Effector memory CD8-positive, alpha-beta T cell (primary cell): Measurements from ENCODE around the gene INPP4A.
"Not testable (repeated sequence)": the region's sequence is repeated elsewhere in the genome, so short reads cannot be mapped to it uniquely, and the experiment has no call there.

Experiments used
- ATAC-seq: fragments of 150-1000 bp; cut with Tn5 transposase; replicated peaks from 2 replicates; pipeline ENCODE4 v1.10.0; 2021; ENCODE audit warnings: mild to moderate bottlenecking, moderate library complexity
- DNase-seq, 3 experiments: peaks; one replicate each; pipeline ENCODE4 v3.0.0; 2021
- H3K27ac Mint-ChIP-seq, 2 donors: one replicate each; pipeline ENCODE4 v1.8.0; 2022; ENCODE audit warnings: mild to moderate bottlenecking in 2 of 2, mixed read lengths in 2 of 2, moderate library complexity in 2 of 2
- H3K27me3 Mint-ChIP-seq, 2 donors: one replicate each; pipeline ENCODE4 v1.8.0; 2022; ENCODE audit warnings: mixed read lengths in 2 of 2
- H3K36me3 Mint-ChIP-seq: one replicate; pipeline ENCODE4 v1.8.0; 2022; ENCODE audit warnings: mild to moderate bottlenecking, moderate library complexity, mixed read lengths; ENCODE audit not compliant: insufficient read depth
- H3K4me1 Mint-ChIP-seq, 2 donors: one replicate each; pipeline ENCODE4 v1.8.0; 2022; ENCODE audit warnings: low read depth in 2 of 2, mixed read lengths in 2 of 2
- H3K4me3 Mint-ChIP-seq, 2 donors: one replicate each; pipeline ENCODE4 v1.8.0; 2022; ENCODE audit warnings: mild to moderate bottlenecking in 2 of 2, mixed read lengths in 2 of 2, moderate library complexity in 2 of 2
- H3K9me3 Mint-ChIP-seq, 2 donors: one replicate each; pipeline ENCODE4 v1.8.0; 2022; ENCODE audit warnings: mixed read lengths in 2 of 2
- total RNA-seq, 9 experiments: gene quantifications; one replicate each; lab custom pipeline; 2026; lab: John Stamatoyannopoulos, UW

INPP4A gene
- total RNA-seq, result 48.8 to 327 (median 171) reads per million in 9 experiments

DNA sequence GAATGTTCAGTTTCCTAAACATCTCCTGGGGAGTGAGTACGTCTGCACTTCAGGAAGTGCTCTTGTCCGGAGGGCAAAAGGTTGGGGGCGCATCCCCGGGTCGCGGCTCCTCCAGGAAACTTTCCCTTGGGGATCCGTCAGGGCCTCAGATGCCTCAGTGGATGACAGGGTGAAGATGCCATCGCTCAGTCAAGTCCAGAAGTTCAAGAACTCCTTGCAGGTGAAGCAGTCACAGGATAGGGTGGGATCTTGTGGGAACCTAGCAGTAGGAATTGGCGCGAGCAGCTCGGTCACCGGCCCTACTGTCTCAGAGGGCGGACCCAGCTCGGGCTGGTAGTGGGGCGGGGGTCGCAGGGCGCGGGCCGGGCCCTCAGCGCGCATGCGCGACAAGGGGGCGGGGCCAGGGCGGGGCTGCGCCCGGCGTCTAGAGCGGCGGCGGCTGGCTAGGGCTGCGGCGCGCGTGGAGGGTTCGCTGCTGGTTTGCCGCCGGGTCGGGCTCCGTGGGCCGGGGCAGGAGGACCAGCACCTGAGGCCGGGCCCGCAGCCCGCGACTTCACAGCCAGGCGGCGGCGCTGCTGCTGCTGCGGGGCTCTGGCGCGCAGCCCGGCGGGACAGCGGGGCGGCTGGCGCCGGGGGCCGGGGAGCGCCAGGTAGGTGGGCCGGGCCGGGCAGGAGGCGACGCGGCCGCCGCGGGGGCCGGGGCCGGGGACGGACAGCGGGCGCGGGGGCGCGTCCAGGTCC is at the start of gene INPP4A:
INPP4A (plus strand) TSS at position 423 of the 741 bp plus-strand sequence. CDS start 75,191 bp downstream, outside the sequence.
- Mint-ChIP-seq H3K27ac (peak within 1 kb of the TSS; percentile 98 to 99), H3K27me3 (no peaks in the 10 kb centered on the region), H3K4me3 (peak within 1 kb of the TSS; percentile 94 to 100), H3K9me3 (peaks cover 1 to 5% of the 10 kb centered on the region in 2 donors), H3K36me3 (peaks cover 37% of the 10 kb centered on the region), H3K4me1 (peaks cover 32 to 43% of the 10 kb centered on the region in 2 donors)
- ATAC-seq, result peak; percentile 73
- DNase-seq, result peak; percentile 68 to 74 (median 70)

GRCh38 chr2:98395977-98396376 is 48.7 kb upstream of the INPP4A start:
- no peaks in the 10 kb centered on the region for H3K4me1 Mint-ChIP-seq
- H3K36me3 Mint-ChIP-seq, result no peaks in the 10 kb centered on the region
- peaks cover 51 to 77% of the 10 kb centered on the region in 2 donors for H3K27me3 Mint-ChIP-seq
- no peak overlapping the region for H3K27ac Mint-ChIP-seq
- no peak overlapping the region for H3K4me3 Mint-ChIP-seq
- ATAC-seq (no peak), DNase-seq (no peak)
- H3K9me3 Mint-ChIP-seq, result no peaks in the 10 kb centered on the region

DNA sequence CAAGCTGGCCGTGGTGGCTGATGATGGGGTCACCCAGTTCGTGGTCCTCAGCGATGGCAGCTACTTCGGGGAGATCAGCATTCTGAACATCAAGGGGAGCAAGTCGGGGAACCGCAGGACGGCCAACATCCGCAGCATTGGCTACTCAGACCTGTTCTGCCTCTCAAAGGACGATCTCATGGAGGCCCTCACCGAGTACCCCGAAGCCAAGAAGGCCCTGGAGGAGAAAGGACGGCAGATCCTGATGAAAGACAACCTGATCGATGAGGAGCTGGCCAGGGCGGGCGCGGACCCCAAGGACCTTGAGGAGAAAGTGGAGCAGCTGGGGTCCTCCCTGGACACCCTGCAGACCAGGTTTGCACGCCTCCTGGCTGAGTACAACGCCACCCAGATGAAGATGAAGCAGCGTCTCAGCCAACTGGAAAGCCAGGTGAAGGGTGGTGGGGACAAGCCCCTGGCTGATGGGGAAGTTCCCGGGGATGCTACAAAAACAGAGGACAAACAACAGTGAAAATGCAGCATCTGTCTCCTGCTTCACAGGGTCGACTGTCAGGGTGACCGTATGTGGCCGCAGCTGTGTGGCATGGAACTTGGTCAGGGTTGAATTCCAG is 47.8 kb upstream of the INPP4A start:
- H3K4me1 Mint-ChIP-seq, result peaks cover 2 to 3% of the 10 kb centered on the region in 2 donors
- H3K27ac Mint-ChIP-seq, result no peak overlapping the region
- H3K36me3 Mint-ChIP-seq, result no peaks in the 10 kb centered on the region
- ATAC-seq (no peak), DNase-seq (no peak)
- H3K9me3 Mint-ChIP-seq, result no peaks in the 10 kb centered on the region
- H3K27me3 Mint-ChIP-seq, result peaks cover 59 to 78% of the 10 kb centered on the region in 2 donors
- H3K4me3 Mint-ChIP-seq, result no peak overlapping the region

DNA sequence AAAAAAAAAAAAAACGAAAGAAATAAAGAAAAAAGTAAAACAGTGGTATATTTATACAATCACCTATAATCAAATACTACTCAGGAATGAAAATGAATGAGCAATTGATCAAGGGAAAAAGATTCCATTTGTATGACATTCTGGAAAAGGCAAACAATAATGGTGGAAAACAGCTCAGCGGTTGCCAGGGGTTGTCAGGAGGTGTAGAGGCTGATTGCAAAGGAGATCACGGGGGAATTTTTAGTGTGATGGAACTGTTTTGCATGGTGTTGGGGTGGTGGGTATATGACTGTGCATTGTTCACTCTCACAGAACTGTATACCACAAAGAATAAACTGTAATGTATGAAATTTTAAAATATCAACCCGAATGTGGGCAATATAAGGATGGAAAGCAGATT is 45.5 kb upstream of the INPP4A start:
- no peak overlapping the region for H3K27ac Mint-ChIP-seq
- ATAC-seq (no peak), DNase-seq (no peak)
- peaks cover 3% of the 10 kb centered on the region in 2 donors for H3K4me1 Mint-ChIP-seq
- H3K4me3 Mint-ChIP-seq, result no peak overlapping the region
- H3K36me3 Mint-ChIP-seq, result no peaks in the 10 kb centered on the region
- H3K9me3 Mint-ChIP-seq, result no peaks in the 10 kb centered on the region
- H3K27me3 Mint-ChIP-seq, result peaks cover 61 to 70% of the 10 kb centered on the region in 2 donors

- DNase-seq (no peak), ATAC-seq (no peak)
- peaks cover 3% of the 10 kb centered on the region in 2 donors for H3K4me1 Mint-ChIP-seq
- no peaks in the 10 kb centered on the region for H3K36me3 Mint-ChIP-seq
- H3K4me3 Mint-ChIP-seq, result no peak overlapping the region
- H3K27ac Mint-ChIP-seq, result no peak overlapping the region
- peaks cover 29 to 32% of the 10 kb centered on the region in 2 donors for H3K27me3 Mint-ChIP-seq
- H3K9me3 Mint-ChIP-seq, result no peaks in the 10 kb centered on the region
Measured at GRCh38 chr2:98403878-98404277, 40.8 kb upstream of the INPP4A start.

- Mint-ChIP-seq H3K9me3 (no peaks in the 10 kb centered on the region), H3K4me1 (peaks cover 3% of the 10 kb centered on the region in 2 donors), H3K27ac (no peak overlapping the region), H3K4me3 (no peak overlapping the region), H3K27me3 (peaks cover 20 to 24% of the 10 kb centered on the region in 2 donors), H3K36me3 (no peaks in the 10 kb centered on the region)
- DNase-seq, result no peak
- ATAC-seq, result no peak
Measured at GRCh38 chr2:98404556-98405250, 40.0 kb upstream of the INPP4A start.

GRCh38 chr2:98405301-98405700 is 39.4 kb upstream of the INPP4A start:
- no peak for ATAC-seq
- H3K27ac Mint-ChIP-seq, result no peak overlapping the region
- DNase-seq, result no peak
- H3K36me3 Mint-ChIP-seq, result no peaks in the 10 kb centered on the region
- H3K4me1 Mint-ChIP-seq, result peaks cover 3% of the 10 kb centered on the region in 2 donors
- H3K9me3 Mint-ChIP-seq, result no peaks in the 10 kb centered on the region
- H3K27me3 Mint-ChIP-seq, result peaks cover 14 to 18% of the 10 kb centered on the region in 2 donors
- H3K4me3 Mint-ChIP-seq, result no peak overlapping the region

- Mint-ChIP-seq H3K36me3 (no peaks in the 10 kb centered on the region), H3K4me1 (peaks cover 5% of the 10 kb centered on the region in 2 donors), H3K4me3 (no peak overlapping the region), H3K27ac (no peak overlapping the region), H3K27me3 (no peaks in the 10 kb centered on the region), H3K9me3 (no peaks in the 10 kb centered on the region)
- DNase-seq (no peak), ATAC-seq (no peak)
Measured at GRCh38 chr2:98408155-98408554, 36.5 kb upstream of the INPP4A start.

- Mint-ChIP-seq H3K27ac (no peak overlapping the region), H3K4me3 (no peak overlapping the region), H3K4me1 (peaks cover 6% of the 10 kb centered on the region in 2 donors), H3K27me3 (no peaks in the 10 kb centered on the region), H3K36me3 (no peaks in the 10 kb centered on the region), H3K9me3 (no peaks in the 10 kb centered on the region)
- peak; percentile 71 to 77 (median 71) for DNase-seq
- peak; percentile 93 for ATAC-seq
Measured at GRCh38 chr2:98412751-98413458, 31.8 kb upstream of the INPP4A start.

DNA sequence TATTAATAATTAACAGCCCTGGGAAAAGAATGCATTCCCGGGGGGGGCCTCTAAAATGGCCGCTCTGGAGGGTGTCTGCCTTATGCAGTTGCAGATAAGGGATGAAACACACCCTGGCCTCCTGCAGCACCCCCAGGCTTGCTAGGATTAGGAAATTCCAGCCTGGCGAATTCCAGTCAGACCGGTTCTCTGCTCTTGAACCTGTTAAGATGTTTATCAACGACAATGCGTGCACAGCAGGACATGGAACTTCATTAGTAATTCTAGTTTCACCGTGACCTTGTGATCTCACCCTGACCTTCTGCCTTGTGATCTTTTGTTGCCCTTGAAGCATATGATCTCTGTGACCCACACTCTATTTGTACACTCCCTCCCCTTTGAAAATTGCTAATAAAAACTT is 30.4 kb upstream of the INPP4A start:
- not testable (repeated sequence) for DNase-seq, H3K27ac Mint-ChIP-seq, ATAC-seq, H3K36me3 Mint-ChIP-seq, H3K9me3 Mint-ChIP-seq, H3K27me3 Mint-ChIP-seq, H3K4me1 Mint-ChIP-seq, H3K4me3 Mint-ChIP-seq

DNA sequence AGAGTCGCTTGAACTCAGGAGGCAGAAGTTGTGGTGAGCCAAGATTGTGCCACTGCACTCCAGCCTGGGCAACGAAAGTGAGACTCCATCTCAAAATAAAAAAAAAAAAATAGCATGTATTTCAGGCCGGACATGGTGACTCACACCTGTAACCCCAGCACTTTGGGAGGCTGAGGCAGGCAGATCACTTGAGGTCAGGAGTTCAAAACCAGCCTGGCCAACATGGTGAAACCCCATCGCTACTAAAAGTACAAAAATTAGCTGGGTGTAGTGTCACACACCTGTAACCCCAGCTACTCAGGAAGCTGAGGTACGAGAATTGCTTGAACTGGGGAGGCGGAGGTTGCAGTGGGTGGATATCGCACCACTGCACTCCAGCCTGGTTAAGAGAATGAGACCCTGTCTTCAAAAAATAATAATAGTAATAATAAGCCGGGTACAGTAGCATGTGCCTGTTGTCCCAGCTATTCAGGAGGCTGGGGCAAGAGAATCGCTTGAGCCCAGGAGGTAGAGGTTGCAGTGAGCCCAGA is 28.9 kb upstream of the INPP4A start:
- not testable (repeated sequence) for DNase-seq, H3K9me3 Mint-ChIP-seq, ATAC-seq, H3K27me3 Mint-ChIP-seq, H3K4me1 Mint-ChIP-seq, H3K27ac Mint-ChIP-seq, H3K4me3 Mint-ChIP-seq, H3K36me3 Mint-ChIP-seq

DNA sequence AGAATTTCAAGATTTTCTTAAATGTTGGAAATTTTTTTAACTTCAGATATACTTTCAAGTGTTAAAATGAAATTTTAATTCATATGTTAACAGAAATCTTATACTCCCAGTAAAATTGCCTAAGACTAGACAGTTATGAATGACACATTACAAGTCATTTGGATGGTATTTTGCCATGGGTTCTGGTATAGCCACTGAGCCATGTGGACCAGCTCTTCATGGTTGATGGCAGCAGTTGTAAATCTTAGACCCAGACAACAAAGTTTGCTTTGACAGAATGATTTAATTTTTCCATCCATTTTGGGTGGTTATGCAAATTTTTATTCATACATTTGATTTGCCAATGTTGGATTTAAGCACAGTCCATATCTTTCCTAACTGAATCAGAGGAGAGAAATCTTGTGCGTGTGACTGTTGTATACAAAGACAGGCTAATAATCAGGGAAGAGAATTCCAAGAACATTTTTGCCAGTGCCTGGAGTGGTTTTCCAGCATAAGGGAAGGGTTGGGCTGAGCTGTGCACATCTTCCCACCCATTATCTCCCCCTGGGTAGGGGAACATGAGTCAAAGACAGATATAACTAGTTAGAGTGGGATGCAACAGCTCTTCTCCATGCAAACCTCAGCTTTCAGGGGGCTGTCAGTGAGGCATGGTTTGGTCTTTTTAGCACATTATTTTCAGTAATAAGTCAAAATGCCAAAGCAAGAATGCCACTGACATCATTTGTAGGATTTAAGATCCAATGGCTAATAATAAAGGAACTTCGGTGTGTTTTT is 28.1 kb upstream of the INPP4A start:
- Mint-ChIP-seq H3K36me3 (no peaks in the 10 kb centered on the region), H3K4me1 (peaks cover 6% of the 10 kb centered on the region in 2 donors), H3K27me3 (no peaks in the 10 kb centered on the region), H3K9me3 (no peaks in the 10 kb centered on the region), H3K27ac (no peak overlapping the region), H3K4me3 (no peak overlapping the region)
- no peak for ATAC-seq
- DNase-seq, result no peak
